ENCODE data around the gene VLDLR.
"Not testable (repeated sequence)": the region's sequence is repeated elsewhere in the genome, so short reads cannot be mapped to it uniquely, and the experiment has no call there.

The VLDLR gene

GRCh38 chr9:2663461-2664173, 42.0 kb downstream of the VLDLR start:
- peak in 1 of 51 donors; percentile 21 for DNase-seq

GRCh38 chr9:2664174-2665065, 42.8 kb downstream of the VLDLR start:
- DNase-seq: no peak

GRCh38 chr9:2666569-2666968, 45.0 kb downstream of the VLDLR start:
- no peak for DNase-seq

- no peak for DNase-seq
Observed at GRCh38 chr9:2673161-2673560, 51.6 kb downstream of the VLDLR start.

GRCh38 chr9:2674141-2674824, 52.7 kb downstream of the VLDLR start:
- no peak for DNase-seq

- no peak for DNase-seq
Observed at GRCh38 chr9:2675834-2676233, 54.2 kb downstream of the VLDLR start.

- no peak for DNase-seq
Observed at GRCh38 chr9:2676466-2676865, 54.9 kb downstream of the VLDLR start.

- DNase-seq: no peak
Observed at GRCh38 chr9:2677915-2678889, 56.6 kb downstream of the VLDLR start.

GRCh38 chr9:2679011-2679410, 57.4 kb downstream of the VLDLR start:
- no peak for DNase-seq

GRCh38 chr9:2681981-2682380, 60.4 kb downstream of the VLDLR start:
- no peak for DNase-seq

- no peak for DNase-seq
Observed at GRCh38 chr9:2686911-2687310, 65.3 kb downstream of the VLDLR start.

GRCh38 chr9:2688636-2689035, 67.0 kb downstream of the VLDLR start:
- DNase-seq: no peak

- no peak for DNase-seq
Observed at GRCh38 chr9:2691212-2691611, 69.6 kb downstream of the VLDLR start.

- no peak for DNase-seq
Observed at GRCh38 chr9:2691626-2692025, 70.0 kb downstream of the VLDLR start.

- DNase-seq: no peak
Observed at GRCh38 chr9:2693056-2693455, 71.5 kb downstream of the VLDLR start.

- DNase-seq: no peak
Observed at GRCh38 chr9:2697492-2697891, 75.9 kb downstream of the VLDLR start.

- no peak for DNase-seq
Observed at GRCh38 chr9:2700398-2700797, 78.8 kb downstream of the VLDLR start.

- no peak for DNase-seq
Observed at GRCh38 chr9:2700909-2701550, 79.4 kb downstream of the VLDLR start.

GRCh38 chr9:2704504-2704903, 82.9 kb downstream of the VLDLR start:
- DNase-seq: no peak

GRCh38 chr9:2707256-2707655, 85.7 kb downstream of the VLDLR start:
- not testable (repeated sequence) for DNase-seq
